HepG2 (cell line): ENCODE data around the gene HMCN1. TPM values are rescaled to one million over a fixed set of nuclear protein-coding genes. Genes with fewer than 3 reads are reported as not detected.

ENCODE experiments used
- ATAC-seq: fragments of 200-7000 bp; cut with Tn5 transposase; 3 replicates; pipeline ENCODE4 v1.9.1; 2020; ENCODE audit warnings: mild to moderate bottlenecking, moderate library complexity
- BruUV-seq: library from RNA; stranded (reverse); fragments of 400-500 nt; replicated peaks from 2 replicates; lab custom pipeline; 2021; lab: Mats Ljungman, UMichigan
- CTCF ChIA-PET: fragments of 300-600 bp; formaldehyde crosslinking; extraction: SDS; loops from one replicate; lab custom pipeline; 2021; ENCODE audit warnings: low total read pairs, inconsistent platforms, low intra/inter-chr PET ratio; lab: Yijun Ruan, JAX
- POLR2A ChIA-PET: fragments of 350-600 bp; sonication (Branson Sonifier 250); formaldehyde crosslinking; loops from one replicate; lab custom pipeline; 2020; ENCODE audit warnings: antibody characterized with exemption, inconsistent platforms; lab: Yijun Ruan, JAX
- DNase-seq: peaks from one replicate; pipeline ENCODE4 v3.0.0-alpha.2; 2015; ENCODE audit warnings: low spot score
- FAIRE-seq: peaks from 3 replicates; lab custom pipeline; 2011; peaks lifted over from hg19 to GRCh38; lab: Jason Lieb, UNC
- H2AFZ ChIP-seq: one replicate; pipeline ENCODE4 v1.6.1; 2011; ENCODE audit warnings: low read length, inconsistent platforms
- H3K27ac ChIP-seq: fragments of 300-600 bp; 3 replicates; pipeline ENCODE4 v1.8.0; 2011; ENCODE audit warnings: mixed run types, mild to moderate bottlenecking, mixed read lengths, low read length, inconsistent platforms; ENCODE audit not compliant: insufficient read depth; ENCODE audit errors: extremely low read length
- H3K27me3 ChIP-seq, 2 experiments: fragments of 200-600 bp in 1 of 2; 2 replicates in 1 of 2; 3 replicates in 1 of 2; pipeline versions ENCODE4 v1.6.0 to v1.8.0; 2011; ENCODE audit warnings: low read length in 2 of 2, mild to moderate bottlenecking in 2 of 2, moderate library complexity in 2 of 2, inconsistent platforms in 1 of 2; ENCODE audit not compliant: insufficient read depth in 2 of 2, control insufficient read depth in 1 of 2
- H3K36me3 ChIP-seq, 2 experiments: fragments of 200-600 bp in 1 of 2; replicated peaks in 1 of 2; 2 replicates in 1 of 2; 3 replicates in 1 of 2; pipeline versions ENCODE4 v1.5.1 to v1.8.0; 2011; ENCODE audit warnings: low read length in 2 of 2, inconsistent platforms in 1 of 2; ENCODE audit not compliant: insufficient read depth in 2 of 2, control insufficient read depth in 1 of 2
- H3K4me1 ChIP-seq: 2 replicates; pipeline ENCODE4 v1.5.1; 2012; ENCODE audit warnings: low read length, inconsistent platforms; ENCODE audit not compliant: insufficient read depth
- H3K4me2 ChIP-seq: 2 replicates; pipeline ENCODE4 v1.6.0; 2011; ENCODE audit warnings: low read depth, low read length, inconsistent platforms
- H3K4me3 ChIP-seq, 3 experiments: fragments of 200-600 bp in 1 of 3; sonication (generic), shearing (Covaris generic) in 1 of 3; replicated peaks in 1 of 3; 2 replicates each; pipeline ENCODE4 v1.5.1; 2011 to 2016; ENCODE audit warnings: low read length in 3 of 3, inconsistent platforms in 2 of 3, low read depth in 2 of 3, mild to moderate bottlenecking in 2 of 3, control low read depth in 1 of 3, mixed read lengths in 1 of 3; ENCODE audit not compliant: insufficient read depth in 1 of 3
- H3K79me2 ChIP-seq: one replicate; pipeline ENCODE4 v1.6.1; 2011; ENCODE audit warnings: low read length, inconsistent platforms; ENCODE audit not compliant: insufficient read depth
- H3K9ac ChIP-seq: 2 replicates; pipeline ENCODE4 v1.6.0; 2011; ENCODE audit warnings: mild to moderate bottlenecking, low read depth, low read length, inconsistent platforms; ENCODE audit not compliant: insufficient read depth
- H3K9me3 ChIP-seq: 2 replicates; pipeline ENCODE4 v1.5.1; 2012; ENCODE audit warnings: mild to moderate bottlenecking, low read length
- H4K20me1 ChIP-seq: 2 replicates; pipeline ENCODE4 v1.6.0; 2011; ENCODE audit warnings: inconsistent platforms, mild to moderate bottlenecking, low read length, moderate library complexity; ENCODE audit not compliant: insufficient read depth
- ATF6 ChIP-seq: sonication (generic); formaldehyde crosslinking; conservative IDR thresholded peaks from 2 replicates; pipeline ENCODE4 v1.4.0; 2020; ENCODE audit warnings: missing genetic modification reagents
- CBFB ChIP-seq: sonication (generic); formaldehyde crosslinking; IDR thresholded peaks from 2 replicates; pipeline ENCODE4 v1.4.0; 2020; ENCODE audit warnings: missing genetic modification reagents
- HNRNPLL ChIP-seq: fragments of 200-400 bp; formaldehyde crosslinking; IDR thresholded peaks from 2 replicates; pipeline ENCODE4 v1.6.1; 2017; ENCODE audit warnings: mild to moderate bottlenecking, low read depth, low read length; ENCODE audit not compliant: poor library complexity, severe bottlenecking
- IRF2 ChIP-seq: IDR thresholded peaks from 2 replicates; pipeline ENCODE4 v1.6.1; 2018; ENCODE audit warnings: missing genetic modification reagents, missing compliant biosample characterization
- NFRKB ChIP-seq: fragments of 450-650 bp; IDR thresholded peaks from 2 replicates; pipeline ENCODE4 v1.6.1; 2017
- RORA ChIP-seq: sonication (generic); formaldehyde crosslinking; IDR thresholded peaks from 2 replicates; pipeline ENCODE4 v1.5.0; 2020; ENCODE audit warnings: mild to moderate bottlenecking, missing genetic modification reagents, moderate library complexity
- SNAI1 ChIP-seq: sonication (generic); formaldehyde crosslinking; IDR thresholded peaks from 2 replicates; pipeline ENCODE4 v1.5.0; 2020; ENCODE audit warnings: mild to moderate bottlenecking, missing genetic modification reagents, borderline replicate concordance
- ZNF160 ChIP-seq: sonication (generic); formaldehyde crosslinking; IDR thresholded peaks from 2 replicates; pipeline ENCODE4 v1.8.0; 2022; ENCODE audit warnings: mild to moderate bottlenecking, inconsistent platforms, missing genetic modification reagents
- ZNF253 ChIP-seq: sonication (generic); formaldehyde crosslinking; IDR thresholded peaks from 2 replicates; pipeline ENCODE4 v1.8.0; 2022; ENCODE audit warnings: mild to moderate bottlenecking, missing genetic modification reagents, borderline replicate concordance
- ZNF280D ChIP-seq: sonication (generic); formaldehyde crosslinking; IDR thresholded peaks from 2 replicates; pipeline ENCODE4 v1.5.1; 2020; ENCODE audit warnings: mild to moderate bottlenecking, missing genetic modification reagents
- ZNF746 ChIP-seq: sonication (generic); formaldehyde crosslinking; IDR thresholded peaks from 2 replicates; pipeline ENCODE4 v1.8.0; 2022; ENCODE audit warnings: mild to moderate bottlenecking, missing genetic modification reagents
- WGBS: methylation state at CpG from one replicate; pipeline ENCODE4 v1.1.6; 2017; ENCODE audit warnings: low lambda C conversion rate; 5-methylcytosine and 5-hydroxymethylcytosine counted together
- in situ Hi-C: cut with HindIII; loops from 2 replicates; pipeline ENCODE4 v1.10.0; 2017; ENCODE audit warnings: low pct_unique_long_range_greater_than_20kb; ENCODE audit not compliant: extremely low pct_ligation_motif_present
- intact Hi-C: fragments of 100-400 bp; cut with micrococcal nuclease; formaldehyde crosslinking; loops from one replicate; pipeline ENCODE4 v1.10.0; 2022; ENCODE audit not compliant: unreplicated experiment
- polyA plus RNA-seq, 8 experiments: library from polyadenylated mRNA; depleted of rRNA in 3 of 8; stranded (reverse) in 7 of 8; unstranded in 1 of 8; fragments of >200 nt; fragmentation: Illumina TruSeq in 4 of 8; extraction: Trizol in 4 of 8; gene quantifications; 2 replicates each; pipeline versions ENCODE4 v1.2.1 to v1.2.3, GENCODE V29; 2011 to 2016; ENCODE audit warnings: low read depth in 4 of 8, missing spikeins in 1 of 8, mixed read lengths in 1 of 8; ENCODE audit not compliant: insufficient read depth in 1 of 8
- total RNA-seq, 5 experiments: library from RNA; depleted of rRNA; stranded (reverse); fragments of >200 nt; fragmentation: Illumina TruSeq; extraction: Trizol; gene quantifications; 2 replicates each; pipeline ENCODE4 v1.2.3, GENCODE V29; 2016; ENCODE audit warnings: low read depth in 1 of 5

HMCN1 gene
- total and polyA plus RNA-seq, 2 of the 13 experiments (the other 11 are each of a cell fraction or from before 2014, with no cell fraction given) = 0.03 TPM; not detected in 1

- FAIRE-seq (no peak), DNase-seq (no peak)
- H3K4me2 ChIP-seq = no peak overlapping the region
- H3K4me3 ChIP-seq = no peak overlapping the region
- no peaks in the 10 kb centered on the region for H3K79me2 ChIP-seq
- no peak overlapping the region for H3K27ac ChIP-seq
- POLR2A ChIA-PET = no interaction called here
- H4K20me1 ChIP-seq = no peaks in the 10 kb centered on the region
- no peak for TF ChIP-seq ZNF746 (CRISPR knock-in tag)
- TF ChIP-seq ATF6 = no peak
- no peak for TF ChIP-seq ZNF160
- no peak for TF ChIP-seq RORA (CRISPR knock-in tag)
- TF ChIP-seq NFRKB = no peak
- no peak for TF ChIP-seq IRF2 (CRISPR knock-in tag)
- no peak for TF ChIP-seq HNRNPLL
- TF ChIP-seq, all 625 proteins: peak for 0
- H2AFZ ChIP-seq = no peak overlapping the region
- in situ Hi-C loops = no loop called here
- intact Hi-C loops = no loop called here
- no TSS peak for BruUV-seq
- CTCF ChIA-PET = no interaction called here
- H3K4me1 ChIP-seq = no peaks in the 10 kb centered on the region
- H3K36me3 ChIP-seq = no peaks in the 10 kb centered on the region
- ATAC-seq = no peak
- H3K9me3 ChIP-seq = no peaks in the 10 kb centered on the region
- 0% methylated on average over 1 of the region's 1 CpG for WGBS
- no peaks in the 10 kb centered on the region for H3K27me3 ChIP-seq
- no peak overlapping the region for H3K9ac ChIP-seq
These were observed 309.1 kb downstream of the HMCN1 start for GRCh38 chr1:186043296-186043695.

- Histone ChIP-seq H3K9ac (no peak overlapping the region), H4K20me1 (no peaks in the 10 kb centered on the region), H3K4me2 (no peak overlapping the region), H3K4me3 (no peak overlapping the region), H3K27ac (no peak overlapping the region), H3K27me3 (no peaks in the 10 kb centered on the region), H3K79me2 (no peaks in the 10 kb centered on the region), H2AFZ (no peak overlapping the region), H3K36me3 (no peaks in the 10 kb centered on the region), H3K9me3 (no peaks in the 10 kb centered on the region), H3K4me1 (no peaks in the 10 kb centered on the region)
- FAIRE-seq (no peak), ATAC-seq (no peak), DNase-seq (no peak)
- in situ Hi-C loops (no loop called here), intact Hi-C loops (no loop called here)
- 0% methylated on average over 3 of the region's 3 CpGs for WGBS
- CTCF ChIA-PET = no interaction called here
- POLR2A ChIA-PET = no interaction called here
- BruUV-seq = no TSS peak
- TF ChIP-seq SNAI1 (no peak), ZNF280D (CRISPR knock-in tag) (no peak), ZNF253 (CRISPR knock-in tag) (no peak), CBFB (CRISPR knock-in tag) (no peak)
These were observed 310.0 kb downstream of the HMCN1 start for GRCh38 chr1:186044079-186044685.
